Mesenteric fat pad (tissue), 1 donor: Measurements from ENCODE around the gene ACO2. TPM values are rescaled to one million over a fixed set of nuclear protein-coding genes. Genes with fewer than 3 reads are reported as not detected.
"Not testable (repeated sequence)": the region's sequence is repeated elsewhere in the genome, so short reads cannot be mapped to it uniquely, and the experiment has no call there.

Source experiments
- DNase-seq: peaks from one replicate; pipeline ENCODE4 v3.0.0-alpha.2; 2020; ENCODE audit warnings: low spot score
- total RNA-seq: library from RNA; stranded (reverse); fragmentation: NEBNext Ultra II Directional; extraction: Animal tissue kit (Norgen Biotek cat#: 25700); gene quantifications from one replicate; pipeline ENCODE4 v1.2.1, GENCODE V29; 2021
- donor health status: DM: yes; HTN: yes; CAD: no.

ACO2 gene
- total RNA-seq, 1 donor from 2014 or later, result 109 TPM

DNA sequence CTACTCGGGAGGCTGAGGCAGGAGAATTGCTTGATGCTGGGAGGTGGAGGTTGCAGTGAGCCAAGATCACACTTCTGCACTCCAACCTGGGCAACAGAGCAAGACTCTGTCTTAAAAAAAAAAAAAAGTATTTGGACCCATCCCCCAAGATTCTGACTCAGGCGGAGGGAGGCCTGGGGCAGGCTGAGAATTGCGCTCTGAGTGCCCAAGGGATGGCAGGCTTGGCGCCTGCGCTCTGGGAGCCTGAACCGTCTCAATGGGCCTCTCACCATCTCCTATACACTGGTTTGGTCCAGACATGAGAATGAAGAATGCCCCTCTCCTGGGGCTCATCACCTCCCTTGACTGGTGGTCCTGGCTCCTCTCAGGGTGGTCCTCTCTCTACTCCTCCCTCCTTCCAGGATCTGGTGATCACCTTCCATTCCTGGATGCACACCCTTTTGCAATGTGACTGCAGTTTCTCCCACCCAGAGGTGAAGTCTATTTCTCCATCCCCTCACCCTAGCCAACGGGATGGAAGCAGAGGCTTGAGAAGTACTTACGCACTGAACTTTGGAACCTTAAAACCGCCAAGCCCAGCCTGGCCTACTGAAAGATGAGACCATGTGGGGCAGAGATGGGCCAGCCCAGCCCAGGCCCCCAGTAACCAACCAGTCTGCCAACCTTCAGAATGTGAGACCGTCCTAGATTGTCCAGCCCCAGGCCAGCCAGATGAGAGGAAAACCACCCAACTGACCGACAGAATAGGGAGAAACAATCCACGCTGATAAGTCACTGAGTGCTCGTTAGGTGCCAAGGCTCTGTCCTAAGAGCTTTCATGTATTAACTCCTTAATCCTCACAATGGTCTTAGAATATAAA lies 70.5 kb downstream of the ACO2 start:
- DNase-seq, result no peak

DNA sequence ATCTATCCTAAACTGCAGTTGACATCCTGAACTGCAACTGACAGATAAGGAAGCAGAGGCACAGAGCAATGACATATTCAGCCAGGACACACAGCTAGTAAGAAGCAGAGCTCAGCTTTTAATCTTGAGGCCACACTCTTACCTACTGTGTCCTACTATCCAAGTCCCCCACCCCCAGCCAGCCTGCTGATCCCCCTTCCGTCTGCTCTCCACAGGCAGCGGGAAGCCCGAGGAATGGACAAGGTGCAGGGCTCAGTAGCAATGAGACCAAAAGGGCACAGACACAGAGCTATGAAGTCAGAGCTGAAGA lies 71.0 kb downstream of the ACO2 start:
- DNase-seq, result no peak

DNA sequence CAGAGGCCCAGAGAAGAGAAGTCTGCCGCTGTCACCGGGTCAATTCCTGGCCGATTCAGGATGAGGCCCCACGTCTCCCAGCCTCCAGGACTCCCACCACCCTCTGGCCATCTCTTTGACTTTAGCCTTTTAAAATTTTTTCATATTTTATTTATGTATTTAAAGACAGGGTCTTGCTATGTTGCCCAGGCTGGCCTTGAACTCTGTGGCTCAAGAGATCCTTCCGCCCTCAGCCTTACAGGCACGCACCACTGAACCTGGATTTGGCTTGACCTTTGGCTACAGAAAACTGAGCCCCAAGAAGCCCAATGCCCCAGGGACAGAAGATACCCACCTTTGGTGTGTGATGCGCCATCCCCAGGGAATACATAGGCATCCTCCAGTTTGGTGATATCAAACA lies 71.4 kb downstream of the ACO2 start:
- no peak for DNase-seq

DNA sequence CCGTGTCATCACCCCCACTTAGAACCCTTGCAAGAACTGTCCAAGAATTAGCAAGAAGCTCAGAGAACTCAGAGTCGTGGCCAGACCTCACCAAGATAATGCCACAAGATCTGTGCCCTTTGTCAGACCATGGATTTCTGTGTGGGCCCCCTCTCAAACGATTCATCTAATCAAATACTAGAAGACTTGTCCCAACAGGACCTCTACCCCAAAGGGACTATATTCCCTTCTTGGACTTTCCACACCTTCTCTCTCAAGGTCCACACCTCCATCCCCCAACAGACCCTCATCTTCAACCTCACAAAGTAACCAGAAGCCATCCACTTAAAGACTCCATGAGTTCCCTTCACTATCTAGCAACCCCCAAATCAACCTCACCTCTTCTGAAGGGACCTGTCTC lies 72.6 kb downstream of the ACO2 start:
- DNase-seq, result no peak

DNA sequence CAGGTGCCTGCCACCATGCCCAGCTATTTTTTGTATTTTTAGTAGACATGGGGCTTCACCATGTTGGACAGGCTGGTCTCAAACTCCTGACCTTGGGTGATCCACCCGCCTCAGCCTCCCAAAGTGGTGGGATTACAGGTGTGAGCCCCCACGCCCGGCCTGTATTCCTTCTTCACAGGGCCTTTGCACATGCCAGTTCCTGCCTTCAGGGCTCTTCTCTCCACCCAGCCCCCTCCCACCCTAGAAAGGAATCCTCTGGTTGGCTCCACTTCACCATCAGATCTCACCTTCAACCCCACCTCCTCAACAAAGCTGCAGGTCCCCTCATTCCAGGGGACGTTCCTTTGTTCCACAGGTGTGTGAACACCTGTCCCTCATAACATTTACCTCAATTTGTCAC lies 73.3 kb downstream of the ACO2 start:
- DNase-seq, result no peak

DNA sequence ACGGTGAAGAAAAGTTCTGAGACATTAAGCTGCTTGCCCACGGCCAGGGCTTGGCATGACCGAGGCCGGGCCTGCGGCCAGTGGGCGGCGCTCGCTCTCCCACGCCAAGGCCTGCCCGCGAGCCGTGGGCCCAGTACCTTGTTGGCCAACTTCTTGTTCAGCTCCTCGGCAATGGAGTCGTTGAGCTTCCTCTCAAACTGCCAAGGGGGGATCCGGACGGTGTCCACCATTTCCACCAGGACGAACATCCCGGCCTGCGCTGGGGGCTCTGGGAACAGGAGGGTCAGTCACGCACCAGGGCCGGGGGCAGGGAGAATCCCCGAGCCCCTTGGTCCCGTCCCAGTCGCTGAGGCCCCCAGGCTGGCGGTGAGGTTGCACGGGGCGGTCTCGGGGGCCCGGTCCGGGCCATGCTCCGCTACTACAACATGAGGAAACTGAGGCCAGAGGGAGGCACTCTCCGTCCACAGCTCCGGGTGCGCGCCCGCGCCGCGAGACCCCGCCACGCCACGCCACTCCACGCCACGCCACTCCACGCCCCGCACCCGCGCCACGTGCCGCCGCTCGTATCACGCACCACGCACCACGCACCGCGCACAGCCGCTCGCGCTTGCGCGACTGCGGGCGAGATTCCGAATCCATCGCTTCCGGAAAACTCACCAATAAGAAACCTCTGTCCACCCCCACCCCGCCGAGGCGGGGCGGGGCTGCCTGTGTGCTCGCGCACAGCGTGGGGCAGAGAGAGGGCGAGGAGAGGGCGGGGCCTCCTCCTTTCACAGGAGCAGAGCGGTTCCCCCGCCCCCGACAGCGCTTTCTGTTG lies 75.1 kb downstream of the ACO2 start, which contains the start of gene POLR3H:
Gene POLR3H, minus strand, starts transcription at position 617 of the 817 bp plus-strand sequence. Its CDS starts 369 bp downstream, at position 248.
- DNase-seq, result peak; percentile 99

DNA sequence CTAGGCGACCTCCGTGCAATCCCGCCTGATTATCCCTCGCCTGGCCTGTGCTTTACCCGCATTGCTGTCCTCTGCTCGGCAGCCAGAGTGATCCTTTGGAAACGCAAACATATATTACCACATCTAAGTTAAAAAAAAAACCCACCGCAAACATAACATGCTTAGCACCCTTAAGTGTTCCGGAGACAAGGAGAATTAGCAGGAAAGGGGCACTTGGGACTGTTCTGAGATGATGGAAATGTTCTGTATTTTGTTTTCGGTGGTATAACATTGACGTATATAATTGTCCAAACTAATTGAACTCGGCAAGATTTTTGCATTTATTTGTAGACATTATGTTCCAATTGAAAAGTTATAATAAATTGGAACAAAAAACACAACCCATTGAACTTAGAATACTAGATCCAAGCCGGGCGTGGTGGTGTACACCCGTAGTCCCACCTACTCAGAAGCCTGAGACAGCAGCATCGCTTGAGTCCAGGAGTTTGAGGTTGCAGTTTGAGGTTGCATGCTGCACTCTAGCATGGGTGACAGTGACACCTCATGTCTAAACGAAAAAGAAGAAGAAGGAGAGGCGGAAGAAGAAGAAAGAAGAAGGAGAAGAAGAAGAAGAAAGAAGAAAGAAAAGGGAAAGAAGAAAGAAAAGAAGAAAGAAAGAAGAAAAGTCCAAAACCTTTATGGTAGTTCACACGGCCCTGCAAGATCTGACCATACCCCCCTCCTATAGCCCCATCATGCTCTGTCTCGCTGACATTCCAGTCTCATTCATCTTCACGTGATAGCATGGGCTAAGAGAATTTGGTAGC lies 76.0 kb downstream of the ACO2 start:
- DNase-seq, result no peak

DNA sequence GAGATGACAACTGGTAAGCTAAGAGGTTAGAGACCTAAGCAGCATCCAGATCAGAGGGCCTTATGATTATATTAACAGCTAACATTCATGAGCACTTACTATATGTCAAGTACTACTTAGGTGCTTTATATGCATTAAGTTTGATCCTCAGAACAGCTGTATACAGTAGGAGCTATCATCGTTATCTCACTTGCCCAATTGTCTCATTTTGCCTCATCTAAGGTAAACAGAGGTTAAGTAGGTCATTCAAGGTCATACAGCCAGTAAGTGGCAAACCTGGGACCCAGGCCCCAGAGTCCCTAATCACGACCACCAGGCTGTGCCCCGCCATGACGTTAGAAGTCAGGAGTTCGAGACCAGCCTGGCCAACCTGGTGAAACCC lies 79.9 kb downstream of the ACO2 start:
- DNase-seq, result no peak

DNA sequence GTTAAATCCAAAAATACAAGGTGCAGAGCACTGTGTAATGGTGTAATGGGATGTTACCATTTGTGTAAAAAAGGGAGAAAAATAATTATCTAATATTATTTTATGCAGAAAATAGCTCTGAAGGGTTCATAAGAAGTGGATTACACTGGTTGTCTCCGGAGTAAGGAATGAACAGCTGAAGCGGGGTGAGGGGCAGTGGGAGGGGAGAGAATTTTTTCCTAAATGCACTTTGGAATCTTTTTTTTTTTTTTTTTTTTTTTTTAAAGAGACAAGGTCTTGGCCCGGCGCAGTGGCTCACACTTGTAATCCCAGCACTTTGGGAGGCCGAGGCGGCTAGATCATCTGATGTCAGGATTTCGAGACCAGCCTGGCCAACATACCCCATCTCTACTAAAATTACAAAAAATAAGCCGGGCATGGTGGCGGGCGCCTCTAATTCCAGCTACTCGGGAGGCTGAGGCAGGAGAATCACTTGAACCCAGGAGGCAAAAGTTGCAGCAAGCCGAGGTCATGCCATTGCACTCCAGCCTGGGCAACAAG lies 82.1 kb downstream of the ACO2 start:
- DNase-seq, result no peak

DNA sequence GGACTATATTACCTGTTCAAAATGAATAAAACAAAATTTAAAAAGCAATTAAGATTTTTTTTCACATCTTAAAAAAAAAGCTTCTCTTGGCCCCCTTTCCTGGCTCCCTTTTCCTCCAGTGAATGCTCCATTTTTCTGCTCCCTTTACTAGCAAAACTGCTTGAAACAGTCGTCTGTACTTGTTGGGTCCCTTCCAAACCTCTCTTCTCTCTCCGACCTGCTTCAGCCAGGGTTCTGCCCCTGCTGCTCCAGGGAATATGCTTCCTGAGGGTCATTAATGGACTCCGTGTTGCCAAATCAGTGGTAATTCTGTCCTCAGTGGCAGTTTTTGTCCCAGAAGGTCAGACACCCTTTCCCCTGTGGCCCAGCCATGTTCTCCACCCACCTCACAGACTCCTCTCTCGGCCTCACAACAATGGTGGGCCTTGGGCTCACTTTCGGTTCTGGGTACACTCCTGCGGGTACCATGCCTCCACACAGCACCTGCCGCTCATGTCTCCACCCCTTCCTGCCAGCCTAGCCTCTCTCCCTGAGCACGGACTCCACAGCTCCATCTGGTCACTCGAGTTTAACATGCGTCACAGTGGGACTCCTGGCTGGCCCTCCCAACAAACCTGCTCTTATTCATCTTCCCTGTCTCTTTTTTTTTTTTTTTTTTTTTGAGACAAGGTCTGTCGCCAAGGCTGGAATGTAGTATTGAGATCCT lies 83.1 kb downstream of the ACO2 start:
- DNase-seq, result no peak

DNA sequence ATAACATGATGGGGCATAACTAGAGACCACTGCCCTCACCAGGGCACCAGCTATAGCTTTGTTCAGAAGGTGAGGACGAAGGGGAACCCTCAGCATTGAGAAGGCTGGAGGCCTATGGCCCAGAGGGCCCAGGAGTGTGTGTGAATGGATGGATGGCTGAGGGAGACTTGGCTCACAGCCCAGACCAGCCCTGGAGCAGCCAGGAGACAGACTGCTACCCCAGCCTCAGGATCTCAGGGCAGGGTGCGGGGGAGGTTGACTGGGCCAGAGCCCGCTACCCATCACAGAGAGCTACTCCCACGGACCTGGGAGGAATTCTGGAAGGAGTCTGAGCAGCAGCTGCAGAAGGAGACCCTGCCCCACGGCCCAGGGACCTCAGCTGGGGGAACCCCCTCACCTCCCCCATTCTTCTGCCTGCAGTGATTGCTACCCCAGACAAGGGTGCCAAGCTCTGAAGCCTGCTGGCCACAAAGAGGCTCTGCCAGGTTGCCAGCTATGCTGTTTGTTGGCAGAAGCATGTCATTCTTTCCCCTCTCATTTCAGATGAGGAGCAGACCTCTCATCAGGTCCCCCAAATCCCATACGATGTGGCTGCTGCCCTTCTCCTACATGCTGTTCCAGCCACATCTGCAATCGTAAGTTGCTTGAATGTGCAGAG lies 86.5 kb downstream of the ACO2 start:
- no peak for DNase-seq

DNA sequence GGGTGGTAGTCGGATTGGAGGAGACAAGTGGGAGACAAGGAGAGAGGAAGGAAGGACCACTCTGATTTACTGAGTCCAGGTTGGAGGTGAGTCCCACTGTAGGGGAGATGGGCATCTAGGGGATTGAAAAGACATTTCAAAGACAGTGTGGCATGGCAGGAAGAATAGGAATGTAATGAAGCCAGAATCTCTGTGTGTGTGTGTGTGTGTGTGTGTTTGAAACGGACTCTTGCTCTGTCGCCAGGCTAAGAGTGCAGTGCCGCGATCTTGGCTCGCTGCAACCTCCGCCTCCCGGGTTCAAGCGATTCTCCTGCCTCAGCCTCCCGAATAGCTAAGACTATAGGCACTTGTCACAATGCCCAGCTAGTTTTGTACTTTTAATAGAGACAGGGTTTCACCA lies 87.6 kb downstream of the ACO2 start:
- DNase-seq, result no peak

DNA sequence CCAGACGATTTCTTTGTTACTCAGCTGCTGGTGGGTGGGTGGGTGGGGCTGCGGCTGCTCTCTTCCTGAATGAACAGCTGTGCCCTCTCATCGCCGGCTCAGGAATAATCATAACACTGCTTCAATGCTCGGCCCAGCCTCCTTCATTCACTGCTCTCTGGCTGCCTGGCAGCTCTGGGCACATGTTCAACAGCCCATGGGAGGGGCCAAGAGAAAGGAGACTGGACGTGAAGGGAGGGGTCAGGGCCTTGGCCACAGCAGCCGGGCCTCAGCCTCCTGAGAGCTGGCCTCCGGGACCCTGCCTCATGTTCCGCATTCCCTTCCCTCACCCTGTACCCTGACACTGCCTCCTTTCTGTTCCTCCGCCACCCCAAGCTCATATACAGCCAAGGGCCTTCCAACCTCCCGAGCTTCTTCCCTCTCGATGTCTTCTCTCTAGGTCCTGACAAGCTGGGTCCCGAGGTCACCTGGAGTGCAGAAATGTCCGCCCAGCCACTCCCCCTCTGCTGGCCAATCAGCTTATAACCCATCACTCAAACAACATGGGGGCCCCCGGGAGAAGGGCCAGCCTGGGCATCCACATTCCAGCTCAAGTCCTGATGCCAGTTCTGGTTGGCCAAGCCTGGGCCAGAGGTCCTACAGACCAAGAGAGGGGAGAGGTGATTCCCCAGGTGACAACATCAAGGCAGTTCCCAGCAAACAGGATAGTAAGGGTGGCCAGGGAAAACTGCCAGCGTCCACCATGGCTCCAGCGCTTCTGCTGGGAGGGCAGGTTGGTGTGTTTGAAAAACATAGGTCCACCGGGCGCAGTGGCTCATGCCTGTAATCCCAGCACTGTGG lies 88.7 kb downstream of the ACO2 start:
- DNase-seq, result no peak

DNA sequence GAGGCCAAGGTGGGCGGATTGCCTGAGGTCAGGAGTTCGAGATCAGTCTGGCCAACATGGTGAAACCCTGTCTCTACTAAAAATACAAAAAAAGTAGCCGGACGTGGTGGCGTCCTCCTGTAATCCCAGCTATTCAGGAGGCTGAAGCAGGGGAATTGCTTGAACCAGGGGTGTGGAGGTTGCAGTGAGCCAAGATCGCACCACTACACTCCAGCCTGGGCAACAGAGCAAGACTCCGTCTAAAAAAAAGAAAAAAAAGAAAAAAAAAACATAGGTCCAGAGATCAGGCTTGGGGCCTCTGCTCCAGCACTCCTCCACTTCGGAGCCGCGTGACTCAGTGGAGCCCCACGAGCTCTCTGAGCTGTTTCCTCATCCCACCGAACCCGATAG lies 89.3 kb downstream of the ACO2 start:
- not testable (repeated sequence) for DNase-seq

DNA sequence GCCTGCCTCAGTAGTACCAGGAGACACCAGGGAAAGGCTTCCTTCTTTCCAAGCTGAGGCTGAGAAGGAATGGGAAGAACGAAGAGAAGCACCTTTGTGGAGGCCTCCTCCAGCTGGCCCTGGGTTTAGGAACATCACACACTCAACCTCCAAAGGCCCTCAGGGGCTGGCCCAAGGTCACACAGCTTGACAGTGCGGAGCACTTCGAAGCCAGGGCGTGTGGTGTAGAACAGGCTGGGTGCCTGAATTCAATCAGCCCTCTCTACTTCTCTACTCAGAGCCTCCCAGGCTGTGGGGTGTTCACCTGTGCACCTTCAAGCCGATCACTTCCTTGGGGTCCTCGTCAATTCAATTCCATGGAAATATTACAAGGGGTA lies 91.2 kb downstream of the ACO2 start:
- DNase-seq, result no peak

DNA sequence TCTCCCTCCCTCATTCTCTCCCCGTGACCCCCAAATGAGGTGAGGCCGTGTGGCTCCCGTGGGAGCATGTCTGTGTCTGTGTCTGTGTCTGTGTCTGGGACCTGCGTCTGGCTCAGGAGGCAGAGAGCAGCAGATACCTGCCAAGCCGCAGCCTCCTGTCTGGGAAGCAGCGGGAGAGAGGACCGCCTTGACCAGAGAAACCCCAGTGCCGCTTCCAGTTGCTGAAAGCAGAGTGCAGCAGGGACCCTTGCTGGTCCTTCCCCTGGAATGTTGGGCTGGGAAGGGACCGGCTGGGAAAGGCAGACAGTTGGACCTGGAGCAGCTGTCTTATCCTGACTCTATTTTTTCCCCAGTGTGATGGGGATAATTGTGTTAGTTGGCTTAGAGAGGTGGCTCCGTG lies 92.4 kb downstream of the ACO2 start:
- no peak for DNase-seq

DNA sequence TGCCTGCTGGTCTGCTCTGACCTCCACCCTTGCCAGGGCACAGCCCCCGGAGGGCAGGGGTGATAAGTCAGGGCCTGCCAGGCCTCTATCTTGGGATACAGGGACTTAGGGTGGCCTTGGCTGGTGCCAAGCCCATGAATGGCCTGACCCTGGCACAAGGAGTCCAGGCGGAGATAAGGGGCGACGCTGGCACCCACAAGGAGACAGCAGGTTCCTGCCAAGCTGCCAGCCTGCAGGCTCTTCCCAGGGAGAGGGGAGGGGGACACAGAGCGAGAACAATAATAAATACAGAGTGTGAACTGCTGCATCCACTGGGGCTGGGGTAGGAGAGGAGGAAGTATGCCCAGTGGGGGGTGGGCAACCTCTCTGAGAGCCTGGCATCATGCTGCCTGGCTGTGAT lies 92.9 kb downstream of the ACO2 start:
- no peak for DNase-seq

DNA sequence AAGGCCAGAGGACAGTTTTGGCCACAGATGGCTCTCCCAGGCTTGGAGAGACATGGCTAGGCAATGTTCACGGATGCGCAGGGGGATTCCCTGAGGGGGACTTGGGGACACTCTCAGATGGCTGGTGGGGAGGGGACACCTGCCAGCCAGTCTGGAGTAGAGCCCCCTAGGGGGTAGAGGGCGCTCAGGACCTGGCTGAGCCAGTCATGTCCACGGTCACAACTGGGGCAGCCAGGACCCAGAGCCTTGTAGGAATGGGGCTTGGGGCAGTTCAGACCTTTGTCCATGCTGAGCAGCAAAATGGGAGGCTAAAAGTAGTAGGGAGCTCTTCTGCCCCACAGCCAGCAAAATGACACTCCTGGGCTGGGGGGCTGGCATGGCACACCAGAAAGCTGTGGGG lies 93.5 kb downstream of the ACO2 start:
- no peak for DNase-seq

DNA sequence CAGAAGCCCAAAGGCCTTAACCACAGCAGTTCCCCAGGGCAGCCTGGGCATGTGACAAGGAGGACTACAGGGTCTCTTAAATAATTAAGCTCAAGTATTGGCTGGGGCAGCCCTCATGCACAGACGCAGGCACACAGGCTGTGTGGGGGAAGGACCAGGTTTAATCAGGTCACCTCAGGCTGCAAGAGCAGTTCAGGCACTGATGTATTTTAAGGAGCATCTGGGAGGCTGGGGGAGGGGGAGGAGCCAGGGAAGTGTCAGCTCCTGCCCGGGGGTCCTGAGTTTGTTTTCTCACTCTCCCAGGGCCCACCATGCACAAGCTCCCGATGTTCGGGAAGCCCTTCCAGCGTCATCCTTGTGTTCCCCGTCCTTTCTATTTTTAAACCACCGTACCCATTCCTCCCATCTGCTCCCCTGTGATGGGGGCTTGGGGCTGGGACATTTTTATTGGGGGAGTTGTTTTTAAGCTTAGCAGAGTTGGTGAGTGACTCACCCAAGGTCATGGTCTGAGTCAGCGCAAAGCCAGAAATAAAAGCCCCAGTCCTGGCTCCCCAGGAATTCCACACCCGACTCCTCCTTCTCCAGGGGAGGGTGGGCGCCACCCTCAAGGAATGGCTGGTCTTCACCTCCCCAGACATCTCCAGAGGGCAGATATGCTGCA lies 94.3 kb downstream of the ACO2 start:
- no peak for DNase-seq
